K562 (cell line): ENCODE results near the gene RPL7A. TPM values are rescaled to one million over a fixed set of nuclear protein-coding genes. Genes with fewer than 3 reads are reported as not detected.

Experiments
- ELF1 ChIP-seq: fragments of 200-800 bp; sonication (Bioruptor generic); IDR thresholded peaks from 2 replicates; pipeline ENCODE4 v1.6.1; 2016; ENCODE audit warnings: missing genetic modification characterization, missing compliant biosample characterization
- HMG20A ChIP-seq: fragments of 450-650 bp; formaldehyde crosslinking; conservative IDR thresholded peaks from 2 replicates; pipeline ENCODE4 v1.4.0; 2020; ENCODE audit warnings: mild to moderate bottlenecking, mixed read lengths
- polyA plus RNA-seq, 8 experiments: library from polyadenylated mRNA; depleted of rRNA in 4 of 8; stranded (reverse) in 5 of 8; unstranded in 3 of 8; fragments of >200 nt; fragmentation: Nextera tagmentation in 2 of 8; fragmentation: Illumina TruSeq in 1 of 8; extraction: Ambion mirVana in 2 of 8; extraction: Trizol in 1 of 8; gene quantifications; 2 replicates each; pipeline versions ENCODE4 v1.2.1 to v1.2.3, GENCODE V29; 2011 to 2014; ENCODE audit warnings: inconsistent platforms in 1 of 8, missing spikeins in 1 of 8
- total RNA-seq, 7 experiments: library from RNA; depleted of rRNA in 6 of 7; stranded (reverse); fragments of >200 nt in 6 of 7; fragmentation: Illumina TruSeq in 2 of 7; extraction: Trizol in 2 of 7; gene quantifications; 2 replicates each; pipeline versions ENCODE4 v1.2.1 to v1.2.3, GENCODE V29; 2011 to 2021; ENCODE audit warnings: low replicate concordance in 1 of 7
- TF ChIP-seq, protein P1 (sequence below): sonication (generic); formaldehyde crosslinking; IDR thresholded peaks from 2 replicates; pipeline ENCODE4 v1.8.0; 2023; ENCODE audit warnings: mild to moderate bottlenecking, missing genetic modification reagents
- TF ChIP-seq, protein P2 (sequence below): fragments of 450-650 bp; formaldehyde crosslinking; IDR thresholded peaks from 2 replicates; pipeline ENCODE4 v1.4.0; 2022; ENCODE audit warnings: mild to moderate bottlenecking, moderate library complexity
- TF ChIP-seq, protein P3 (sequence below): fragments of 450-650 bp; formaldehyde crosslinking; IDR thresholded peaks from 2 replicates; pipeline ENCODE4 v1.4.0; 2022; ENCODE audit warnings: missing genetic modification characterization
- TF ChIP-seq, protein P4 (sequence below): fragments of 450-650 bp; IDR thresholded peaks from 2 replicates; pipeline ENCODE4 v1.6.1; 2017; ENCODE audit warnings: mild to moderate bottlenecking, moderate library complexity
- TF ChIP-seq, protein P5 (sequence below): fragments of 450-650 bp; IDR thresholded peaks from 2 replicates; pipeline ENCODE4 v1.6.1; 2017; ENCODE audit warnings: antibody characterized with exemption
- TF ChIP-seq, protein P6 (sequence below): sonication (generic); formaldehyde crosslinking; IDR thresholded peaks from 2 replicates; pipeline ENCODE4 v1.8.1; 2023; ENCODE audit warnings: mild to moderate bottlenecking, missing genetic modification reagents

RPL7A gene
- total and polyA plus RNA-seq, 9 of the 15 experiments (the other 6 are each of a cell fraction or from before 2014, with no cell fraction given), result 1,935 to 3,760 (median 2,652) TPM

DNA sequence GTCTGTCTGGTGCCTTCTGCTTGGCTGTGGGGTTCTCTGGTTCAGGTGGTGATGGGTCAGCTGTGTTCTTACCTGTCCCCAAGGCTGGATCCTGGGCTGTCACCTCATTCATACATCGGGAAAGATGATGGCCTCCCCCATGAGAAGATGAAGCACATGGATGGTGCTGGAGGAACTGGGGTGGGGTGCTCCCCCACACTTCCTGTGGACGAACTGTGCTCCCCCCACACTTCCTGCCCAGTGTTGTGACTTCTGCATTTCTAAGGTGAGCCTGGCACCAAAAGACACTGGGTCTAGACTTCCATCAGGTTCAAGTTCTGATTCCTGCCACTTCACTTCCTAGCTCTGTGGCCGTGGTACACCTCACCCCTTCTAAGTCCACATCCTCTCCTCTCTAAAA lies 7.8 kb upstream of the RPL7A start (continued):
- TF ChIP-seq, protein P1, sequence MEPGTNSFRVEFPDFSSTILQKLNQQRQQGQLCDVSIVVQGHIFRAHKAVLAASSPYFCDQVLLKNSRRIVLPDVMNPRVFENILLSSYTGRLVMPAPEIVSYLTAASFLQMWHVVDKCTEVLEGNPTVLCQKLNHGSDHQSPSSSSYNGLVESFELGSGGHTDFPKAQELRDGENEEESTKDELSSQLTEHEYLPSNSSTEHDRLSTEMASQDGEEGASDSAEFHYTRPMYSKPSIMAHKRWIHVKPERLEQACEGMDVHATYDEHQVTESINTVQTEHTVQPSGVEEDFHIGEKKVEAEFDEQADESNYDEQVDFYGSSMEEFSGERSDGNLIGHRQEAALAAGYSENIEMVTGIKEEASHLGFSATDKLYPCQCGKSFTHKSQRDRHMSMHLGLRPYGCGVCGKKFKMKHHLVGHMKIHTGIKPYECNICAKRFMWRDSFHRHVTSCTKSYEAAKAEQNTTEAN, result no peak
- TF ChIP-seq, protein P2, sequence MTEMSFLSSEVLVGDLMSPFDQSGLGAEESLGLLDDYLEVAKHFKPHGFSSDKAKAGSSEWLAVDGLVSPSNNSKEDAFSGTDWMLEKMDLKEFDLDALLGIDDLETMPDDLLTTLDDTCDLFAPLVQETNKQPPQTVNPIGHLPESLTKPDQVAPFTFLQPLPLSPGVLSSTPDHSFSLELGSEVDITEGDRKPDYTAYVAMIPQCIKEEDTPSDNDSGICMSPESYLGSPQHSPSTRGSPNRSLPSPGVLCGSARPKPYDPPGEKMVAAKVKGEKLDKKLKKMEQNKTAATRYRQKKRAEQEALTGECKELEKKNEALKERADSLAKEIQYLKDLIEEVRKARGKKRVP, result no peak
- TF ChIP-seq, protein P3, sequence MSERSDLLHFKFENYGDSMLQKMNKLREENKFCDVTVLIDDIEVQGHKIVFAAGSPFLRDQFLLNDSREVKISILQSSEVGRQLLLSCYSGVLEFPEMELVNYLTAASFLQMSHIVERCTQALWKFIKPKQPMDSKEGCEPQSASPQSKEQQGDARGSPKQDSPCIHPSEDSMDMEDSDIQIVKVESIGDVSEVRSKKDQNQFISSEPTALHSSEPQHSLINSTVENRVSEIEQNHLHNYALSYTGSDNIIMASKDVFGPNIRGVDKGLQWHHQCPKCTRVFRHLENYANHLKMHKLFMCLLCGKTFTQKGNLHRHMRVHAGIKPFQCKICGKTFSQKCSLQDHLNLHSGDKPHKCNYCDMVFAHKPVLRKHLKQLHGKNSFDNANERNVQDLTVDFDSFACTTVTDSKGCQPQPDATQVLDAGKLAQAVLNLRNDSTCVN (CRISPR knock-in tag), result no peak
- TF ChIP-seq, protein P4, sequence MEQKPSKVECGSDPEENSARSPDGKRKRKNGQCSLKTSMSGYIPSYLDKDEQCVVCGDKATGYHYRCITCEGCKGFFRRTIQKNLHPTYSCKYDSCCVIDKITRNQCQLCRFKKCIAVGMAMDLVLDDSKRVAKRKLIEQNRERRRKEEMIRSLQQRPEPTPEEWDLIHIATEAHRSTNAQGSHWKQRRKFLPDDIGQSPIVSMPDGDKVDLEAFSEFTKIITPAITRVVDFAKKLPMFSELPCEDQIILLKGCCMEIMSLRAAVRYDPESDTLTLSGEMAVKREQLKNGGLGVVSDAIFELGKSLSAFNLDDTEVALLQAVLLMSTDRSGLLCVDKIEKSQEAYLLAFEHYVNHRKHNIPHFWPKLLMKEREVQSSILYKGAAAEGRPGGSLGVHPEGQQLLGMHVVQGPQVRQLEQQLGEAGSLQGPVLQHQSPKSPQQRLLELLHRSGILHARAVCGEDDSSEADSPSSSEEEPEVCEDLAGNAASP, result no peak
- TF ChIP-seq, protein P5, sequence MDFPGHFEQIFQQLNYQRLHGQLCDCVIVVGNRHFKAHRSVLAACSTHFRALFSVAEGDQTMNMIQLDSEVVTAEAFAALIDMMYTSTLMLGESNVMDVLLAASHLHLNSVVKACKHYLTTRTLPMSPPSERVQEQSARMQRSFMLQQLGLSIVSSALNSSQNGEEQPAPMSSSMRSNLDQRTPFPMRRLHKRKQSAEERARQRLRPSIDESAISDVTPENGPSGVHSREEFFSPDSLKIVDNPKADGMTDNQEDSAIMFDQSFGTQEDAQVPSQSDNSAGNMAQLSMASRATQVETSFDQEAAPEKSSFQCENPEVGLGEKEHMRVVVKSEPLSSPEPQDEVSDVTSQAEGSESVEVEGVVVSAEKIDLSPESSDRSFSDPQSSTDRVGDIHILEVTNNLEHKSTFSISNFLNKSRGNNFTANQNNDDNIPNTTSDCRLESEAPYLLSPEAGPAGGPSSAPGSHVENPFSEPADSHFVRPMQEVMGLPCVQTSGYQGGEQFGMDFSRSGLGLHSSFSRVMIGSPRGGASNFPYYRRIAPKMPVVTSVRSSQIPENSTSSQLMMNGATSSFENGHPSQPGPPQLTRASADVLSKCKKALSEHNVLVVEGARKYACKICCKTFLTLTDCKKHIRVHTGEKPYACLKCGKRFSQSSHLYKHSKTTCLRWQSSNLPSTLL, result no peak
- TF ChIP-seq ELF1 (tag), result no peak
- TF ChIP-seq, protein P6, sequence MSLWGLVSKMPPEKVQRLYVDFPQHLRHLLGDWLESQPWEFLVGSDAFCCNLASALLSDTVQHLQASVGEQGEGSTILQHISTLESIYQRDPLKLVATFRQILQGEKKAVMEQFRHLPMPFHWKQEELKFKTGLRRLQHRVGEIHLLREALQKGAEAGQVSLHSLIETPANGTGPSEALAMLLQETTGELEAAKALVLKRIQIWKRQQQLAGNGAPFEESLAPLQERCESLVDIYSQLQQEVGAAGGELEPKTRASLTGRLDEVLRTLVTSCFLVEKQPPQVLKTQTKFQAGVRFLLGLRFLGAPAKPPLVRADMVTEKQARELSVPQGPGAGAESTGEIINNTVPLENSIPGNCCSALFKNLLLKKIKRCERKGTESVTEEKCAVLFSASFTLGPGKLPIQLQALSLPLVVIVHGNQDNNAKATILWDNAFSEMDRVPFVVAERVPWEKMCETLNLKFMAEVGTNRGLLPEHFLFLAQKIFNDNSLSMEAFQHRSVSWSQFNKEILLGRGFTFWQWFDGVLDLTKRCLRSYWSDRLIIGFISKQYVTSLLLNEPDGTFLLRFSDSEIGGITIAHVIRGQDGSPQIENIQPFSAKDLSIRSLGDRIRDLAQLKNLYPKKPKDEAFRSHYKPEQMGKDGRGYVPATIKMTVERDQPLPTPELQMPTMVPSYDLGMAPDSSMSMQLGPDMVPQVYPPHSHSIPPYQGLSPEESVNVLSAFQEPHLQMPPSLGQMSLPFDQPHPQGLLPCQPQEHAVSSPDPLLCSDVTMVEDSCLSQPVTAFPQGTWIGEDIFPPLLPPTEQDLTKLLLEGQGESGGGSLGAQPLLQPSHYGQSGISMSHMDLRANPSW (CRISPR knock-in tag), result no peak
- TF ChIP-seq HMG20A, result no peak
